CD14-positive monocyte (primary cell): ENCODE results near the gene ZNF648. TPM values are rescaled to one million over a fixed set of nuclear protein-coding genes. Genes with fewer than 3 reads are reported as not detected.

Experiments used
- DNase-seq, 3 donors: peaks; one replicate each; pipeline ENCODE4 v3.0.0-alpha.2; 2011 to 2022
- H2AFZ ChIP-seq: 2 replicates; pipeline ENCODE4 v1.6.0; 2012; ENCODE audit warnings: mild to moderate bottlenecking, low read depth, low read length, inconsistent platforms; ENCODE audit not compliant: insufficient read depth, poor library complexity, severe bottlenecking
- H3K27ac ChIP-seq, 2 donors: 1 replicate in 1 of 2; 2 replicates in 1 of 2; pipeline ENCODE4 v1.5.1; 2012 to 2013; ENCODE audit warnings: low read length in 2 of 2, control low read depth in 1 of 2, inconsistent platforms in 1 of 2, low read depth in 1 of 2, mild to moderate bottlenecking in 1 of 2
- H3K27me3 ChIP-seq, 2 donors: one replicate each; pipeline versions ENCODE4 v1.6.0 to v1.6.1; 2011 to 2013; ENCODE audit warnings: low read length in 2 of 2; ENCODE audit not compliant: control insufficient read depth in 2 of 2, insufficient read depth in 2 of 2
- H3K36me3 ChIP-seq, 2 donors: replicated peaks in 1 of 2; 1 replicate in 1 of 2; 2 replicates in 1 of 2; pipeline versions ENCODE4 v1.5.1 to v1.6.1; 2012 to 2013; ENCODE audit warnings: low read length in 2 of 2, control low read depth in 1 of 2, inconsistent platforms in 1 of 2, mild to moderate bottlenecking in 1 of 2; ENCODE audit not compliant: insufficient read depth in 2 of 2, control insufficient read depth in 1 of 2
- H3K4me1 ChIP-seq, 2 donors: 1 replicate in 1 of 2; 2 replicates in 1 of 2; pipeline versions ENCODE4 v1.5.1 to v1.6.1; 2012 to 2013; ENCODE audit warnings: low read length in 2 of 2, control low read depth in 1 of 2, inconsistent platforms in 1 of 2, mild to moderate bottlenecking in 1 of 2, moderate library complexity in 1 of 2; ENCODE audit not compliant: insufficient read depth in 2 of 2, control insufficient read depth in 1 of 2
- H3K4me2 ChIP-seq: replicated peaks from 2 replicates; pipeline ENCODE3; 2012; ENCODE audit warnings: low read length, moderate library complexity, mild to moderate bottlenecking; ENCODE audit not compliant: poor library complexity, severe bottlenecking; ENCODE audit errors: extremely low read depth
- H3K4me3 ChIP-seq, 3 experiments: fragments of 200-600 bp in 1 of 3; sonication (generic) in 1 of 3; replicated peaks in 1 of 3; 1 replicate in 2 of 3; 2 replicates in 1 of 3; pipeline ENCODE4 v1.5.1; 2011 to 2013; ENCODE audit warnings: low read length in 3 of 3, mild to moderate bottlenecking in 3 of 3, control low read depth in 2 of 3, low read depth in 2 of 3, inconsistent platforms in 1 of 3, moderate library complexity in 1 of 3
- H3K79me2 ChIP-seq: 2 replicates; pipeline ENCODE4 v1.6.0; 2012; ENCODE audit warnings: mild to moderate bottlenecking, control low read depth, inconsistent platforms, low read length, moderate library complexity; ENCODE audit not compliant: insufficient read depth
- H3K9ac ChIP-seq: 2 replicates; pipeline ENCODE4 v1.6.0; 2017; ENCODE audit warnings: low read length, mild to moderate bottlenecking; ENCODE audit not compliant: insufficient read depth, poor library complexity, severe bottlenecking
- H3K9me3 ChIP-seq, 2 donors: replicated peaks in 1 of 2; 1 replicate in 1 of 2; 2 replicates in 1 of 2; pipeline versions ENCODE4 v1.5.1 to v1.6.1; 2012 to 2013; ENCODE audit warnings: low read length in 2 of 2, control low read depth in 1 of 2; ENCODE audit not compliant: control insufficient read depth in 1 of 2, insufficient read depth in 1 of 2
- H4K20me1 ChIP-seq: 2 replicates; pipeline ENCODE4 v1.6.0; 2012; ENCODE audit warnings: mild to moderate bottlenecking, low read length, control low read depth, moderate library complexity; ENCODE audit not compliant: insufficient read depth
- H3K27ac Mint-ChIP-seq, 7 donors: one replicate each; pipeline ENCODE4 v1.8.0; 2020; ENCODE audit warnings: mild to moderate bottlenecking in 7 of 7, mixed read lengths in 7 of 7, moderate library complexity in 6 of 7, inconsistent platforms in 2 of 7
- H3K27me3 Mint-ChIP-seq, 3 donors: one replicate each; pipeline ENCODE4 v1.8.0; 2021 to 2022; ENCODE audit warnings: low read depth in 3 of 3, mild to moderate bottlenecking in 3 of 3, mixed read lengths in 3 of 3, moderate library complexity in 3 of 3, inconsistent platforms in 1 of 3
- H3K36me3 Mint-ChIP-seq, 2 donors: one replicate each; pipeline ENCODE4 v1.8.0; 2020; ENCODE audit warnings: mixed read lengths in 2 of 2, inconsistent platforms in 1 of 2, mild to moderate bottlenecking in 1 of 2
- H3K4me1 Mint-ChIP-seq: one replicate; pipeline ENCODE4 v1.8.0; 2020; ENCODE audit warnings: mild to moderate bottlenecking, mixed read lengths
- H3K4me3 Mint-ChIP-seq, 2 donors: one replicate each; pipeline ENCODE4 v1.8.0; 2020; ENCODE audit warnings: mild to moderate bottlenecking in 2 of 2, mixed read lengths in 2 of 2, moderate library complexity in 1 of 2
- H3K9me3 Mint-ChIP-seq, 7 donors: one replicate each; pipeline ENCODE4 v1.8.0; 2020 to 2022; ENCODE audit warnings: mixed read lengths in 7 of 7, mild to moderate bottlenecking in 6 of 7, moderate library complexity in 6 of 7, inconsistent platforms in 2 of 7
- WGBS: methylation state at CpG from one replicate; pipeline ENCODE4 v1.1.5; 2013; ENCODE audit warnings: missing lambda C conversion rate; ENCODE audit not compliant: insufficient coverage; 5-methylcytosine and 5-hydroxymethylcytosine counted together
- intact Hi-C, 2 donors: fragments of 100-400 bp; cut with micrococcal nuclease; formaldehyde crosslinking; loops; one replicate each; pipeline versions ENCODE4 v1.15.0 to v1.15.1; 2023
- polyA plus RNA-seq, 3 donors: library from polyadenylated mRNA; depleted of rRNA in 1 of 3; unstranded in 2 of 3; stranded (reverse) in 1 of 3; fragments of 300-500 nt in 2 of 3; fragments of >200 nt in 1 of 3; fragmentation: Illumina TruSeq in 2 of 3; gene quantifications; 1 replicate in 2 of 3; 2 replicates in 1 of 3; pipeline ENCODE4 v1.2.3, GENCODE V29; 2012 to 2021
- TF ChIP-seq, protein P1 (sequence below): fragments of 200-600 bp; IDR thresholded peaks from one replicate; pipeline ENCODE4 v1.8.0; 2022; ENCODE audit warnings: antibody characterized with exemption, mild to moderate bottlenecking

ZNF648 gene
- polyA plus RNA-seq, 3 donors = not detected

DNA sequence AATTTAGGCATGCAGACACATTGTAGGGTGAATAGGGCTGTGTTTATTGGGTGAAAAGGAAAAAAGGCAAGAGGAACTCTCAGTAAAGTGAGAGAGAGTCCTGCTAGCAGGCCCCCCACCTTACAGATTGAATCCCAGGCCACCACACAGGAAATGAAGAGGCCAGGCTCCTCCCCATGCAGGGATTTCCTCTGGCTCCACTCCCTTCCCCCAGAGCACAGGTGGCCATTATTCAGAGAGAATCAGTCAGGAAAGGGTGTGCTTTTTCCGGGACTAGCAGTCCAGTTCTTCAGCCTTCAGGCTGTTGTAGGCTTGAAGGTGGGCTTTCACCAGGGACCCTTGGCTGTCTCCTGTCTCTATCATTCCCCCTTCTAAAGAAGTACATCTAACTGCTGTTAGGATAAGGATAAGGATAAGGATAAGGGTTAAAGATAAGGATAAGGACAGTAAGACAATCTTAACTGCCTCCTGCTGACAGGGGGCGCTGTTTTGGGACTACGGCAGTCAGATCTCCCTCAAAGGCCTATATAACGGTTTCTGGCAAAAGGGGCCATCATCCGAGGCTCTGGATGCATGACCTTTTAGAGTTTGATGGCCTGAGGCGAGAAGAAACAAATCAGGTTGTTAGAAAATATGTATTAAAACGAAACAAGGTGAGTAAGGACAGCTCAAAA is 26.3 kb downstream of the ZNF648 start:
- Histone ChIP-seq H3K4me1 (peaks cover 2% of the 10 kb centered on the region in 2 donors), H3K4me3 (no peak overlapping the region), H2AFZ (no peak overlapping the region), H3K4me2 (no peak overlapping the region), H4K20me1 (no peaks in the 10 kb centered on the region), H3K27me3 (no peaks in the 10 kb centered on the region), H3K27ac (no peak overlapping the region), H3K9me3 (peaks cover 4 to 32% of the 10 kb centered on the region in 2 donors), H3K79me2 (no peaks in the 10 kb centered on the region), H3K9ac (no peak overlapping the region), H3K36me3 (no peaks in the 10 kb centered on the region)
- Mint-ChIP-seq H3K27me3 (peaks cover 0 to 7% (median 1%) of the 10 kb centered on the region in 3 donors), H3K4me1 (peaks cover 3% of the 10 kb centered on the region), H3K27ac (no peak overlapping the region), H3K9me3 (peaks cover 5 to 35% (median 22%) of the 10 kb centered on the region in 7 donors), H3K36me3 (no peaks in the 10 kb centered on the region), H3K4me3 (no peak overlapping the region)
- TF ChIP-seq, protein P1, sequence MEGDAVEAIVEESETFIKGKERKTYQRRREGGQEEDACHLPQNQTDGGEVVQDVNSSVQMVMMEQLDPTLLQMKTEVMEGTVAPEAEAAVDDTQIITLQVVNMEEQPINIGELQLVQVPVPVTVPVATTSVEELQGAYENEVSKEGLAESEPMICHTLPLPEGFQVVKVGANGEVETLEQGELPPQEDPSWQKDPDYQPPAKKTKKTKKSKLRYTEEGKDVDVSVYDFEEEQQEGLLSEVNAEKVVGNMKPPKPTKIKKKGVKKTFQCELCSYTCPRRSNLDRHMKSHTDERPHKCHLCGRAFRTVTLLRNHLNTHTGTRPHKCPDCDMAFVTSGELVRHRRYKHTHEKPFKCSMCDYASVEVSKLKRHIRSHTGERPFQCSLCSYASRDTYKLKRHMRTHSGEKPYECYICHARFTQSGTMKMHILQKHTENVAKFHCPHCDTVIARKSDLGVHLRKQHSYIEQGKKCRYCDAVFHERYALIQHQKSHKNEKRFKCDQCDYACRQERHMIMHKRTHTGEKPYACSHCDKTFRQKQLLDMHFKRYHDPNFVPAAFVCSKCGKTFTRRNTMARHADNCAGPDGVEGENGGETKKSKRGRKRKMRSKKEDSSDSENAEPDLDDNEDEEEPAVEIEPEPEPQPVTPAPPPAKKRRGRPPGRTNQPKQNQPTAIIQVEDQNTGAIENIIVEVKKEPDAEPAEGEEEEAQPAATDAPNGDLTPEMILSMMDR = peak; percentile 30
- 74% methylated on average over 3 of the region's 7 CpGs for WGBS
- no peak for DNase-seq
- intact Hi-C loops = no loop called here

DNA sequence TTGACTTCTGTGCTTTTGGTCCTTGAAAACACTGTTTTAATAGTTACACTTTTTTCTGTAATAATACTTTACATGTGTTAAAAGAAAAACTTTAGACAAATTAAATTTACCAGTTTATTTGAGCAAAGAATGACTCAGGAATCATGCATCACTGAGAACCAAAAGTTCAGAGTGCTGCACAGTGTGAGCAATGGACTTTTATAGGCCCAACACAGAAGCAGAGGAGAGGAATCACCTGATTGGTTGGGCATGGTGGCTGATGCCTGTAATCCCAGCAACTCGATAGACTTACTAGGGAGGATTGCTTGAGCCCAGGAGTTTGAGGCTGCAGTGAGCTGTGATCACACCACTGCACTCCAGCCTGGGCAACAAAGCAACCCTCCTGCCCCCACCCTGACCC is 29.3 kb downstream of the ZNF648 start:
- peaks cover 3 to 15% (median 7%) of the 10 kb centered on the region in 7 donors for H3K9me3 Mint-ChIP-seq

More for the DNA sequence above, 29.3 kb downstream of the ZNF648 start:
- Histone ChIP-seq H3K27me3 (no peaks in the 10 kb centered on the region), H3K79me2 (no peaks in the 10 kb centered on the region), H3K36me3 (no peaks in the 10 kb centered on the region), H3K4me1 (peaks cover 12 to 14% of the 10 kb centered on the region in 2 donors), H3K27ac (no peak overlapping the region), H4K20me1 (no peaks in the 10 kb centered on the region), H3K9ac (no peak overlapping the region), H3K9me3 (peaks cover 0 to 5% of the 10 kb centered on the region in 2 donors), H3K4me2 (no peak overlapping the region), H3K4me3 (no peak overlapping the region), H2AFZ (no peak overlapping the region)
- Mint-ChIP-seq H3K27me3 (peaks cover 1 to 7% (median 4%) of the 10 kb centered on the region in 3 donors), H3K4me1 (peaks cover 11% of the 10 kb centered on the region), H3K27ac (no peak overlapping the region), H3K4me3 (no peak overlapping the region), H3K36me3 (no peaks in the 10 kb centered on the region)
- TF ChIP-seq, protein P1 = no peak
- WGBS = 100% methylated on average over 1 of the region's 1 CpG
- DNase-seq = no peak
- intact Hi-C loops = no loop called here
